Right lobe of liver (tissue), 4 donors: Measurements from ENCODE around the gene OTOP3.

Source experiments
- POLR2A ChIP-seq: fragments of 450-650 bp; IDR thresholded peaks from one replicate; pipeline ENCODE4 v1.6.1; 2017; ENCODE audit warnings: antibody characterized with exemption, mild to moderate bottlenecking
- TF ChIP-seq, protein P1 (sequence below), 4 donors: fragments of 200-600 bp in 3 of 4; fragments of 450-650 bp in 1 of 4; IDR thresholded peaks; one replicate each; pipeline versions ENCODE4 v1.5.1 to v1.8.0; 2016 to 2022; ENCODE audit warnings: antibody characterized with exemption in 4 of 4, mild to moderate bottlenecking in 2 of 4
- donor health status: DM: no; HTN: no; CAD: no.
- donor health status: DM: no; HTN: no; CAD: no.
- donor health status: DM: no; HTN: yes; CAD: no.

GRCh38 chr17:74951065-74951464, 15.4 kb downstream of the OTOP3 start:
- TF ChIP-seq, protein P1, sequence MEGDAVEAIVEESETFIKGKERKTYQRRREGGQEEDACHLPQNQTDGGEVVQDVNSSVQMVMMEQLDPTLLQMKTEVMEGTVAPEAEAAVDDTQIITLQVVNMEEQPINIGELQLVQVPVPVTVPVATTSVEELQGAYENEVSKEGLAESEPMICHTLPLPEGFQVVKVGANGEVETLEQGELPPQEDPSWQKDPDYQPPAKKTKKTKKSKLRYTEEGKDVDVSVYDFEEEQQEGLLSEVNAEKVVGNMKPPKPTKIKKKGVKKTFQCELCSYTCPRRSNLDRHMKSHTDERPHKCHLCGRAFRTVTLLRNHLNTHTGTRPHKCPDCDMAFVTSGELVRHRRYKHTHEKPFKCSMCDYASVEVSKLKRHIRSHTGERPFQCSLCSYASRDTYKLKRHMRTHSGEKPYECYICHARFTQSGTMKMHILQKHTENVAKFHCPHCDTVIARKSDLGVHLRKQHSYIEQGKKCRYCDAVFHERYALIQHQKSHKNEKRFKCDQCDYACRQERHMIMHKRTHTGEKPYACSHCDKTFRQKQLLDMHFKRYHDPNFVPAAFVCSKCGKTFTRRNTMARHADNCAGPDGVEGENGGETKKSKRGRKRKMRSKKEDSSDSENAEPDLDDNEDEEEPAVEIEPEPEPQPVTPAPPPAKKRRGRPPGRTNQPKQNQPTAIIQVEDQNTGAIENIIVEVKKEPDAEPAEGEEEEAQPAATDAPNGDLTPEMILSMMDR (IDR thresholded peaks at IDR 0.05) = no peak
- TF ChIP-seq POLR2A = no peak
